ENCODE measurements around the gene BRAP.
"Not testable (repeated sequence)": the region's sequence is repeated elsewhere in the genome, so short reads cannot be mapped to it uniquely, and the experiment has no call there.

BRAP gene

GRCh38 chr12:111616177-111616623 lies 69.6 kb downstream of the BRAP start:
- no peak for DNase-seq (ENCODE audit: low read depth, low spot score)

GRCh38 chr12:111607239-111607638 lies 78.5 kb downstream of the BRAP start:
- no peak for DNase-seq (ENCODE audit: low read depth, low spot score)

GRCh38 chr12:111606767-111607230 lies 79.0 kb downstream of the BRAP start:
- DNase-seq (ENCODE audit: low read depth, low spot score): no peak

DNA sequence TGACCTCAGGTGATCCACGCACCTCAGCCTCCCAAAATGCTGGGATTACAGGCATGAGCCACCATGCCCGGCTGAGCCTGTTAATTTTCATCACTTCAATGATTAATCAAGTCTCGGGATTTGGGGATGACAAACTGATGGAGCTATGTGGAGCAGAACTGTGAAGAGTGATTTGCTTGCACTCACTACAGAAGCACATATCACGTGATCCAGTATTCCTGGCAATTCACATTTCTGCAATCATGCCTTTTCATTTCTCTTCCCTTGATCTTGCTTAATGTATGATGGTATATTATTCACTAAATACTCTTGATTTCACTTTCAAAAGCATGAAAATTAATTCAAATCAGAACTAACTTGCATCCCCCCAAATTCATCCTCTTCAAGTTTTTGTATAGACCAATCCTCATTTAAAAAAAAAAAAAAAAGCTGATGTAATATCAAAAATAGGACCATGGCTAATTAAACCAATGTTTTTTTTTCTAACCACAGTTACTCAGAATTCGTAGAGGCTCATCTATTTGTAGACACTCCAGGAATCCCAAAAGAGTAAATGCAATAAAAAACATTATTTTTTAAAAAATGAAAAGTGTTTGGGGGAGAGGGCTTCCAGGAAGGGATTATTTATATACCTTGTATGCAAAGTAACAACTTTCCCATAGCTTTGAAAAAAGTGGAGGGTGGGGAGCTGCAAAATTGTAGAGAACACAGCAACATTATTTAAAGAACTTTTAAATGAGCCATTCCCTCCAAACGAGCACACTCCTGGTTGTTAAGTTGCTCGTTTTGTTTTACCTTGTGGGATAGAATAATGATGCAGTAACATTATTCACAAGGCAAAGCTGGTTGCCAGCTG lies 79.6 kb downstream of the BRAP start:
- DNase-seq (ENCODE audit: low read depth, low spot score): no peak

GRCh38 chr12:111602857-111603256 lies 82.9 kb downstream of the BRAP start:
- not testable (repeated sequence) for DNase-seq (ENCODE audit: low read depth, low spot score)

DNA sequence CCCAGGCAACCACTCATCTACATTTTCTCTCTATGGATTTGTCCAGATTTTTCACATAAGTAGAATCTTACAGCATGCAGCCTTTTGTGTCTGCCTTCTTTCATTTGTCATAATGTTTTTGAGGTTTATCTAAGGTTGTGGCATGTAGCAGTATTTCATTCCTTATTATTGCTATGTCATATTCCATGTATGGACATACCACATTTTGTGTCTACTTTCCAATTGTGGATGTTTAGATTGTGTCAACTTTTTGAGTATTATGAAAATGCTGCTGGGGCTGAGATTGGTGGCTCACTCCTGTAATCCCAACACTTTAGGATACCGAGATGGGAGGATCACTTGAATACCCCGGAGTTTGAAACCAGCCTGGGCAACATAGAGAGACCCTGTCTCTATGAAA lies 83.4 kb downstream of the BRAP start:
- no peak for DNase-seq (ENCODE audit: low read depth, low spot score)

GRCh38 chr12:111600986-111601385 lies 84.8 kb downstream of the BRAP start:
- DNase-seq (ENCODE audit: low read depth, low spot score): not testable (repeated sequence)

DNA sequence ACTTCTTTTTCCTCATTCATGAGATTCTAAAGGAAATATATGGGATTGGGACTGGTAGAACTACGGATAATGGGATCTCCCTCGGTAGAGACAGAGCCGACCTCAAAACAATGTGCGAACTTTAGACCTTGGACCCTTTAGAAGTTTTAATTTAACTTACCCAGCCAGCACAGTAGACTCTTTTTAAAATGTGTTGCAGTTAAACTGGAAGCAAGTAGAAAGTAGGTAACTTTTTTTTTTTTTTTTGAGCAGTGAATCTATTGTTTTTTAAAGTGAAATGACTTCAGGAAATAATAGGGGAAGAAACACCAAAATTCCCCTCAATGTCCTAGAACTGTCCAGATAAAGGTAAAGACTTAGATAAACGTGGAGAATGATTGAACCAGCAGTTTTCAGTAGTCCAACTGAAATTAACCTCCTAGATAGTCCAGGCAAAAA lies 85.5 kb downstream of the BRAP start:
- DNase-seq (ENCODE audit: low read depth, low spot score): no peak

GRCh38 chr12:111599453-111600204 lies 86.1 kb downstream of the BRAP start:
- peak; percentile 97 for DNase-seq (ENCODE audit: low read depth, low spot score)

- no peak for DNase-seq (ENCODE audit: low read depth, low spot score)
Observed at GRCh38 chr12:111598637-111599452, 86.9 kb downstream of the BRAP start, which contains the start of gene ATXN2. Gene ATXN2, minus strand, starts transcription at chr12:111599315. Its CDS starts 281 bp downstream, at chr12:111599034.

- DNase-seq (ENCODE audit: low read depth, low spot score): peak; percentile 71
Observed at GRCh38 chr12:111597831-111598636, 87.7 kb downstream of the BRAP start.

GRCh38 chr12:111596985-111597830 lies 88.5 kb downstream of the BRAP start:
- DNase-seq (ENCODE audit: low read depth, low spot score): peak; percentile 71

DNA sequence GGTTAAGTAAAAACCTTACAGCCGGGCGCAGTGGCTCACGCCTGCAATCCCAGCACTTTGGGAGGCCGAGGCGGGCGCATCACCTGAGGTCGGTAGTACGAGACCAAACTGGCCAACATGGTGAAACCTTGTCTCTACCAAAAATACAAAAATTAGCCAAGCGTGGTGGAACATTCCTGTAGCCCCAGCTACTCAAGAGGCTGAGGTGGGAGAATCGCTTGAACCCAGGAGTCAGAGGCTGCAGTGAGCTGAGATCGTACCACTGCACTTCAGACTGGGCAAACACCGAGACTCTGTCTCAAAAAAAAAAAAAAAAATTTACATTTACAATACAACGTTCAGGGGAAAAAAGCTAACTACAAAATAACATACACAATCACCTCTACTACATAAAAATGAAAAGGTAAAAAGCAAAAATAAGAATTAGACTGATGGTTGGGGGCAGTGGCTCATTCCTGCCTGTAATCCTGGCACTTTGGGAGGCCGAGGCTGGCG lies 90.4 kb downstream of the BRAP start:
- DNase-seq (ENCODE audit: low read depth, low spot score): not testable (repeated sequence)

Measured in astrocyte of the hippocampus (primary cell).